Measurements from ENCODE around the gene CIZ1. TPM values are rescaled to one million over a fixed set of nuclear protein-coding genes. Genes with fewer than 3 reads are reported as not detected.

The CIZ1 gene
- polyA plus RNA-seq, 4 donors: 101 to 163 (median 131) TPM

DNA sequence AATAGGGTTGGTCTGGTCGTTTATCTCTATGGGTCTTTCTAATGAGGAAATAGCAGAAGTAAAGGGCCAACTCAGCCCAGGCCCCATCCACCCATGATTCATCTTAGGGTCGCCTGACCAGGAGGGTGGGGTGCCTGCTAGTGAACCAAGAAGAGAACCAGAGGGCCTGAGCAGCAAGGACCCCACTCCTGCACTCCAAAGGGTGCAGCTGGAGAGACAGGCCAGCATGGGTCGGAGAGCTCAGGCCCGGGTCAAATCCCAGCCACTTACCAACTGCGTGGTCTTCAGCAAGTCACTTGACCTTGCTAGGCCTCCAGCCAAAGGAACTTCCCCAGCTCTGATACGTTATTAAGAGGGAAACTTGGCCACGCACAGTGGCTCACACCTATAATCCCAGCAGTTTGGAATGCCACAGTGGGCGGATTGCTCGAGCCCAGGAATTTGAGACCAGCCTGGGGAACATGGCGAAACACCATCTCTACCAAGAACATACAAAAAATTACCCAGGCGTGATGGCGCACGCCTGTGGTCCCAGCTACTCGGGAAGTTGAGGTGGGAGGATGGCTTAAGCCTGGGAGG is 27.0 kb downstream of the CIZ1 start:
- no peak for DNase-seq (ENCODE audit: low read depth in 4 of 4, low spot score in 2 of 4)

DNA sequence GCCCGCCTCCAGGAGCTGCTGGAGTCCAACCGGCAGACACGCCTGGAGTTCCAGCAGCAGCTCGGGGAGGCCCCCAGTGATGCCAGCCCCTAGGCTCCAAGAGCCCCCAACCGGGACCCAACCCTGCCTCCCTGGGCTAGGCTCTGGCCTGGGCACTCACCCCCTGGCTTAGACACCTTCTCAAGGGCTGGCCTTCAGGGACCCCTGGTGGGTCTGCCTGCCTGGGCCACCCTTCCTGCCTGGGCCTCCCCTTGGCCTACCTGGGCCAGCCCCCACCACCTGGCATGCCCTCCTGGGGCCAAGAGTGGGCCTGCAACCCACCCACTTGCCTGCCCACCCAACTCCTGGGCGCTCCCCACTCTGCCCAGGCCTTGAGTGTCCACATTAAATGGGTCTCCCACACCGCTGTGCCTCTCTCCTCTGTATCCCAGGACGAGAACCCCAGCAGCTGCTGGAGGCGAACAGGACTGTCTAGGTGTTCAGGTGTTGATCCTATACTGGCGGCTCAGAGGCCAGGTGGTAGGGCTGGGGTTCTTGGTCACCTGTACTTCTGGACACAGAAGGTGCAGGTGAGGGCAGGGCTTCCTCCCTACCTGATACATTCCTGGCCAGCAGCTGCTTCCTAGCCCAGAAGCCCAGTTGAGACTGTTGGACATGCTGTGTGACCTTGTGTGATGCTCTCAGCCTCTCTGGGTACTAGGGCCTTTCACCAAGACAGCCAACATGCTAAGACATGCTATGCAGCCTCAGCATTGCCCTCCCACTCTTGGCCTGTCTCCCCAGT is 27.7 kb downstream of the CIZ1 start:
- no peak for DNase-seq (ENCODE audit: low read depth in 4 of 4, low spot score in 2 of 4)

DNA sequence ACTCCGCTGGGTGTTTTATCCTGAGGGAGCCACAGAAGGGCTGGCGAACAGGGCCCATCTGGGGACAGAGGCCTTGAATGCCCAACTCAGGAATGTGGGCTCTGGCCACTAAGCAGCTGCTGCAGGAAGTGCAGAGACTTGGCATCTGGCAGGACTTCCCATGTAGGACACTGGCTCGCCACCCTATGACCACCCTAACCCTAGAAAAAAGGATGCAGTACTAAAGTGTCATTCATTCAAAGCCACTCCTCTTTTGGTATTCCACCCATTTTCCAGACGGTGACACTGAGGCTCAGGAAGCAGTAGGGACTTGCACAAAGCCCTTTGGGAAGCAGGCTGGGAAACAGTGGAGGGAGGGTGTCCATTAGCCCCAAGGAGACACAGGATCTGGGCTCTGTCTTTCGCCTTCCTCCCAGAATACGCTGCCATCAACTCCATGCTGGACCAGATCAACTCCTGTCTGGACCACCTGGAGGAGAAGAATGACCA is 28.3 kb downstream of the CIZ1 start:
- DNase-seq (ENCODE audit: low read depth in 4 of 4, low spot score in 2 of 4): no peak

DNA sequence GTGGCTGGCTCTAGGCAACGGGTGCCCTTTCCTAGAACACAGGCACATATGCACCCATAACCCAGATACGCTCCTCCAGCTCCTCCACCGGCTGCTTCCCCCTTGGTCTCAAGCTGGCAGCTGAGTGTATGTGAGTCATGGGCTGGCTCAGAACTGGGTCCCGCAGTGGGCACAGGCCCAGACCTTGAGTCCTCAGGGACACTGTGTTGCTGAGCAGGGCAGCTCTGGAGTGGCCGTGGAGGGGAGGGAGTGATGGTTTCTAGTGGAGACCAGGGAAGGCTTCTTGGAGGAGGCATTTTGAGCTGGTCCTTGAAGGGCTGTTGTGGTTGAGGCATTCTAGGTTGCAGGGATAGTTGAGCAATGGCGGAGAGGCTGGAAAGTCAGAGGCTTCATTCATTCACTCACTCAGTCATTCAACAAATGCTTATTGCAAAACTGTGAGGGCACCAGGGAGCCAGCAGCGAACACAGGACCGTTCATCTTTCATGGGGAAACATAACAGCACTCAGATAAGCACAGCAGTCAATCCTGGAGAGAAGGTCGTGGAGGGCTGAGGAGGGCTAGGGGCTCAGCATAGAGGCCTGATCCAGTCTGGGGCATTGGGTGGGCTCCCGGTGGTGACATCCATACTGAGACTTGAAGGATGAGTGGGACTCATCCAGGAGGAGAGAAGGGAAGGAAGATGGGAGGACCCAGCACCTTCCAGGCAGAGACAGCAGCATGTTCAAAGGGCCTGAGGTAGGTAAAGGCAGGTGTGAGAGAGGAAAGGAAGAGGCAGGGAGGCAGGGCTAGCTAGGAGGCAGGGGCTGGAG is 29.0 kb downstream of the CIZ1 start:
- DNase-seq (ENCODE audit: low read depth in 4 of 4, low spot score in 2 of 4): no peak

DNA sequence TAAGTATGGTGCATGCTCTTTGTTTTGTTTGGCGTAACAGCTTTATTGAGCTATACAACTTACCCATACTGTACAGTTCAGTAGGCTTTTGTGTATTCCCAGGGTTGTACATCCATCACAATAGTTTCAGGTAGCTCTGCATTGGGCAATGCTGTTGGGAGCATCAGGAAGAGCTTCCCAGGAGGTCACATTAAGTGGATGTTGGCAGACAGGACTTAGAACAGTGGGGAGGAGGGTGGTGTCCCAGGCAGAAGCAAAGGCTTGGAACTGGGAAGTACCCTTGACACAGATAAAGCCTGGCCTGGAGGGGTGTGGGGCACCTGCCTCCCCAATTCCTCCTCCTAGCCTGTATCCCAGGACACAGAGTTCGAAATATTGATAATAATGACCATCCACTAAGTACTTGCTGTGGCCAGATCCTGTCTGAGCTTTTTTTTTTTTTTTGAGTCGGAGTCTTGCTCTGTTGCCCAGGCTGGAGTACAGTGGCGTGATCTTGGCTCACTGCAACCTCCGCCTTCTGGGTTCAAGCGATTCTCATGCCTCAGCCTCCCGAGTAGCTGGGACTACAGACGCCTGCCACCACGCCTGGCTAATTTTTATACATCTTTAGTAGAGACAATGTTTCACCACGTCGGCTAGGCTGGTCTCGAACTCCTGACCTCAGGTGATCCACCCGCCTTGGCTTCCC is 30.0 kb downstream of the CIZ1 start:
- DNase-seq (ENCODE audit: low read depth in 4 of 4, low spot score in 2 of 4): no peak

DNA sequence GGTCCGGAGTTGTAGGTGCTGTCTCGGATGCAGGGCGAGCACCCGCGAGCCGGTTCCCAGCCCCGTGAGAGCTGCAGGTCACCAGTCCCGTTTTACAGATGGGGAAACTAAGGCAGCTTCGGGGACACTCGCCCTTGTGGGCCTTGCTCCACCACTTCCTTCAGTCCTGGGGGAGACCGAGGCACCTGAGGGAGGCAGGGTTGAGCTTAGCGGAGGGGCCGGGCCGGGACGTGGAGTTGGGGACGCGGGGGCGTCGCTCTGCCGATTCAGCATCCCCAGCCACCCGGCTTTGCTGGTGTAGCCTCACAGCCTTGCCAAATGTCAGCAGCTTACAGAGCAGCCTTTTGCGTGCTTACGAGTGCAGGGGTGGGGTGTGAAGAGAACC is 30.8 kb downstream of the CIZ1 start:
- no peak for DNase-seq (ENCODE audit: low read depth in 4 of 4, low spot score in 2 of 4)

DNA sequence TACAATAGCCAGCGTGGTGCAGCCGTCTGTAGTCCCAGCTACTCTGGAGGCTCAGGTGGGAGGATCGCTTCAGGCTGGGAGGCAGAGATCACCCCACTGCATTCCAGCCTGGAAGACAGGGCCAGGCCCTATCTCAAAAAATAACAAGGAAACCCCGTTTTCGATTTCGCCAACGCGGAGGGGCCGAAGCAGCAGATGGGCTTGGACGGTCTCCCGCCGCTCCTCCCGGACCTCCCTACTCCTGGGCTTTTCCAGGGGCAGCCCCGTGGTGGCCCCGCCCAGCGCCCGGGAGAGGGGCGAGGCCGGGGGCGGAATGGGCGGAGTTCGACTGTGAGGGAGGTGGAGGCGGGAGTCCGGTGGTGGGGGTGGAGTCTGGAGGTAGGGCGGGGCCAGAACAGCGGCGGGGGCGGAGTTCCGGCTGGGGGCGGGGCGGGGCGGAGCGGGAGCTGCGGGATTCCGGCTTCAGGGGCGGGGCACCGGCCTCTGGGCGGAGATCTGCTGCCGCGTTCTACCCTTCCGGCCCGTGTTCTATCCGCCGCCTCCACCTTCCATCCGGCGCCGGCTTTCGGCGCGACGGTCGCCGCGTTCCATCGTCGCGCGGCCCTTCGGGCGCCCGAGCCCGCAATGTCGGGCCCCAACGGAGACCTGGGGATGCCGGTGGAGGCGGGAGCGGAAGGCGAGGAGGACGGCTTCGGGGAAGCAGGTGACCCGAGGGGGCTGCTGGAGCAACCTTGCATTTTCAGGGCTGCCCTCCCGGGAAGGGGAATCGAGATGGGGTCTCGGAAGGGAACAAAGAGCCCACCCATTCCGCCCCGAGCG is 31.4 kb downstream of the CIZ1 start, which contains the start of gene BBLN:
BBLN (plus strand) TSS at position 482 of the 819 bp plus-strand sequence; CDS start at position 625, 143 bp downstream.
- DNase-seq (ENCODE audit: low read depth in 4 of 4, low spot score in 2 of 4): peak; percentile 71 to 87 (median 83)

DNA sequence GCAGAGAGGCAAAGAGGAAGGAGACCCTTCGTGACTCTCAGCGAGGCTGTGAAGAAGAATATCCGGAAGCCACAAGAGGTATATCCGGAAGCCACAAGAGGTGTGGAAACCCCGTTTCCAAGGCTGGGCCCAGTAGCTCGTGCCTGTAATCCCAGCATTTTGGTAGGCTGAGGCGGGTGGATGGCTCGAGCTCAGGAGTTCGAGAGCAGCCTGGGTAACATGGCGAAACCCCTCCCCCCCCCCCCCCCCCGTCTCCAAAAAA is 31.9 kb downstream of the CIZ1 start:
- DNase-seq (ENCODE audit: low read depth in 4 of 4, low spot score in 2 of 4): no peak

DNA sequence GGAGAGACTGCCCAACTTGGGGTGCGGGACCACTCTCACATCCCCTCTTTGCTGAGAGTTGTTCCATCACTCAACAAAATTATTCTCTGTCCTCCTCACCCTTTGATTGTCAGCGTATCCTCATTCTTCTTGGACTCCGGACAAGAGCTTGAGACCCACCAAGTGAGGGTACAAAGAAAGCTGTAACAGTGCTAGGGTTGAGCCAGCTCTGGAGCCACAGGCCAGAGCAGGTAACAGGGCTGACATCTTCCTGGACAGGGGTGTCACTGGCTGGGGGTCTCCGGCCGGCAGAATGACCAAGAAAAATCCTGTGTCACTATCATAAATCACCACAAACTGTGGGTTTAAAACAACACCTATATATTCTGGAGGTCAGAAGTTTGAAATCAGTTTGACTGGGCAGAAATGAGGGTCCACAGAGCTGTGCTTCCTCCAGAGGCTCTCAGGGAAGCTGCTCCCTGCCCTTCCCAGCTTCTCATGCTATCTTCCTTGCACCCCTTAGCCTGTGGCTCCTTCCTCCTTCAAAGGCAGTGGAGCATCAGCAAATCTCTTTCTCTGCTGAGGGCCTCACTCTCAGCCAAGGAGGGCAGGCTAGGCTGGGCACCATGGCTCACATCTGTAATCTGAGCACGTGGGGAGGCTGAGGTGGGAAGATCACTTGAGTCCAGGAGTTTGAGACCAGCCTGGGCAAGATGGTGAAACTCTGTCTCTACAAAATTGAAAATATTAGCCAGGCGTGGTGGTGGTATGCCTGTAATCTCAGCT is 35.5 kb downstream of the CIZ1 start:
- no peak for DNase-seq (ENCODE audit: low read depth in 4 of 4, low spot score in 2 of 4)

DNA sequence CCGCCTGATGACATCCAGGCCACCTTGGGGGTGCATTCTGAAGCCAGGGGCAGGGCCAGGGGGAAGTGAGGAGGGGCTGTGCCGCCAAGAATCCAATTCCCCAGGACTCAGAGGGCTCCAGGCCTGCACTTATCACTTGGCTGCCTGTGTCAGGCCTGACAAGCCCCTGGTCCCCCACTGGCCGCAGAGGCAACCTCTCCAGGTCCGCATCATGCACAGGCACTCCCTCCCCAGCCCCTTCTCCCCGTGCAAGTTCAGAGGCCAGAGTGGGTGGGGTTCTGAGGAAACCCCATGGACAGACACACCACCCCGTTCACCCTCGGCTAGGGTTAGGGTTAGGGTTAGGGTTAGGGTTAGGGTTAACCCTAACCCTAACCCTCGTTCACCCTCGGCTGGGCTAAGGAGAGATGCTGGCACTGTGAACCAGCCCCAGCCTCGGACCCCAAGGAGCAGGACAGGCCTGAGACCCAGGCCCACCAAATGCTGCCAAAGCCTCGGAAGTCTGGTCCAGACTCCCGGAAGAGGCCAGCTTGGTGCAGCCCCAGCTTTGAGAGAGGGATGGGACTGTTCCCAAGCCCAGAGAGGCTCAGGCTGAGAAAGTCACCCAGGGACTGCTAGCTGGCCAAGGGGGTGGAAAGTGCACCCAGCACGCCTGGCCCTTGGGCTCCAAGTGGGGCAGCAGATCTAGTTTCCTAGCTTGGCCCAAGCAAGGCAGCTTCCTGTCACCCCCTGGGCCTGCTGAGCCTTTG is 37.3 kb downstream of the CIZ1 start:
- DNase-seq (ENCODE audit: low read depth in 4 of 4, low spot score in 2 of 4): no peak

DNA sequence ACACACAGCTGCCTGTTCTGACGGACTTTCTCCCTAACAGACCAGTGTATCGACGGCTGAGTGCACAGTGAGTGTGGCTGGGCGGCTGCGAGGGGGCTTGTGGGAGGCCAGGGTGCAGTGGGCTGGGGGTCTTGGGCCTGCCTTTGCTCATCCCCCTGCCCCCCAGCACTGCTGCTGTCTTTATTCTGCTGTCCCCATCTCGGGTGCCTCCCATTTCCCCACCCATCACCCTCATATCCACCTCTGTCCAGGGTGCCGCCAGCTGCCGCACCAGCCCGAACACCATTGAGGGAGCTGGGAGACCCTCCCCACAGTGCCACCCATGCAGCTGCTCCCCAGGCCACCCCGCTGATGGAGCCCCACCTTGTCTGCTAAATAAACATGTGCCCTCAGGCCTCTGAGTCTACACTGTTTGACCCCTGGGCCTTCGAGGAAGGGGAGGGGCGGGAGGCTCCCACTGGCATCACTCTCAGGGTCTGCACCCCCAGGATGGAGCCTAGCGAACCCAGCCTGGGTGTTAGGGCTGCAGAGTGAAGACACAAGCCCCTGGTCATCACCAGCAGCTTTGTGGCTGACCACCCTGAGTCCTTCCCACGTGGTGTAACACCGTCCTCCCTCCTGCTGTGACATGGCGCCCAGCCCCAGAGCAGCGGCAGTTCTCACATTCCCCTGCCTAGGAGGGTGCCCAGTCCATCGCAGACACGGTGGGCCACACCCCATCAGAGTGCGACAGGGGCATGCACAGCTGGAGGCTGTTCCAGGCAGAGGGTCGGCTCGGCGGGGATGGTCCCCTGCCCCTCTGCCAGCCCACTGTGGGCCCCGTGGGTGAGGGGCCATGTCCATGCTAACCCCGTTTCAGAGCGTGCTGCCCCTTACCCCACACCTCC is 38.1 kb downstream of the CIZ1 start:
- no peak for DNase-seq (ENCODE audit: low read depth in 4 of 4, low spot score in 2 of 4)

DNA sequence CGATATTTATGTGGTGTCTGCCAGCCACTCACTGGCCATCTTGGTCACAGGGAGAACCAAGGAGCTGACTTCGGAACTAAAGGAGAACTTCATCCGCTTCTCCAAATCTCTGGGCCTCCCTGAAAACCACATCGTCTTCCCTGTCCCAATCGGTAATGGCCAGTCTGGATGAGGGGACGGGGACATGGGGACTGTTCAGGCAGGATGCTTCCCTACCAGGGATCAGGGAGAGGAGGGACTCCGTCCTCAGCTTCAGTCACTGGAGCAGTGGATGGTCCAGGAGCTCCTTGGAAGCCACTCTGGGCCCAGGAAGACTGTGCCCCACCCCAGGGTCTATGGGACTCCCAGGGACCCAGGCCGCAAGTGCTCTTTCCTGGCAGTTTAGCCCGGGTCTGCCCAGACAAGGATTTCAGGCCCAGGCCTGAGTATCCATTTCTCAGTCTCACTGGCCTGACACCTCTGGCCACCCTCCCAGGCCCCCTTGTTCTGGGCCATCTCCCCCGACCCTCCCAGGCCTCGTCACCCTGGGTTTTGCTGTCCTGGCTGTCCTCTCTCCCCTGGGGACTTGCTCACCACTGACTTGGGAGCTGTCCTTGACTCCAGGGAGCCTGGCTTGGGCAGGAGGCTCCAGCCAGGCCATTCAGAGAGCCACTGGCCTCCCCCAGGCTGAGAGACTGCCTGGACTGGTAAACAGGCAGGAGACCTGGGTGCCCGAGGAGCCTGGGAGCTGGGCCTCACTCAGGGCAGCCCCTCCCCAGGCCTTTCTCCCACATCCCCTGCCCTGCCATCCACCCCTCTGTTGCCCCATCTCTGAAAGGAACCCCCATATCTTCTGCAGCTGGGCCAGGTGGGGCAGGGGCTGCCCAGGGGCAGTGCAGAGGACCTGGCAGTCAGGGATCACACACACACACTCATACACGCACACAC is 39.0 kb downstream of the CIZ1 start:
- DNase-seq (ENCODE audit: low read depth in 4 of 4, low spot score in 2 of 4): no peak

DNA sequence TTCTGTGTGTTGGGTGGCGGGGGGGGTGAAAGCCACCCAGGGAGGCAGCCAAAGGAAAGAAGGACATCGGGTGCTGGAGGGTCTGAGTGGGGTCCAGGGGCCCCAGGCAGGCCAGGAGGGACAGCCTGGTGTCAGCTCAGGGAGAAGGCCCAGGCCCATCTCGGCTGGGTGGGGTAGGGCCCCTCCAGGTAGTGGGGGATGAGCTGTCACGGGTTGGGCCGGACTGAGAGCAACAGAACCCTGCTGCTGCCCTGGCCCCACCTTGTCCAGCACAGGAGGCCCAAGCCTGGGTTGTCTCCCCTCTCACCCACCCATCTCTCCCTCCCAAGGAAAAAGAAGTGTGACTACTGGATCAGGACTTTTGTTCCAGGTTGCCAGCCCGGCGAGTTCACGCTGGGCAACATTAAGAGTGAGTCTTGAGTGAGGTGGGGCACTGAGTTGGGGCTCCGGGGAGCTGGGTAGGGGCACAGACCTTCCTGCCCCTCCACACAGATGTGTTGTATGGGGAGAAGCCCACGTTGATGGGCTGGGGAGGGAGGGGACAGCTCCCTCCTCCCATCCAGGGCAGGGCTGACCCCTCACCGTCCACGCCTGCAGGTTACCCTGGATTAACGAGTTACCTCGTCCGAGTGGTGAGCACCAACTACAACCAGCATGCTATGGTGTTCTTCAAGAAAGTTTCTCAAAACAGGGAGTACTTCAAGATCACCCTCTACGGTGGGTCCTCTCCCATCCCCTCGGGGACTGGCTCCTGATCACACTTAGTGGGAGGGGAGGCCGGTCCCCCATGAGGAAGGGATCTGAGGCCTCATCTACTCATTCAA is 39.9 kb downstream of the CIZ1 start:
- no peak for DNase-seq (ENCODE audit: low read depth in 4 of 4, low spot score in 2 of 4)

DNA sequence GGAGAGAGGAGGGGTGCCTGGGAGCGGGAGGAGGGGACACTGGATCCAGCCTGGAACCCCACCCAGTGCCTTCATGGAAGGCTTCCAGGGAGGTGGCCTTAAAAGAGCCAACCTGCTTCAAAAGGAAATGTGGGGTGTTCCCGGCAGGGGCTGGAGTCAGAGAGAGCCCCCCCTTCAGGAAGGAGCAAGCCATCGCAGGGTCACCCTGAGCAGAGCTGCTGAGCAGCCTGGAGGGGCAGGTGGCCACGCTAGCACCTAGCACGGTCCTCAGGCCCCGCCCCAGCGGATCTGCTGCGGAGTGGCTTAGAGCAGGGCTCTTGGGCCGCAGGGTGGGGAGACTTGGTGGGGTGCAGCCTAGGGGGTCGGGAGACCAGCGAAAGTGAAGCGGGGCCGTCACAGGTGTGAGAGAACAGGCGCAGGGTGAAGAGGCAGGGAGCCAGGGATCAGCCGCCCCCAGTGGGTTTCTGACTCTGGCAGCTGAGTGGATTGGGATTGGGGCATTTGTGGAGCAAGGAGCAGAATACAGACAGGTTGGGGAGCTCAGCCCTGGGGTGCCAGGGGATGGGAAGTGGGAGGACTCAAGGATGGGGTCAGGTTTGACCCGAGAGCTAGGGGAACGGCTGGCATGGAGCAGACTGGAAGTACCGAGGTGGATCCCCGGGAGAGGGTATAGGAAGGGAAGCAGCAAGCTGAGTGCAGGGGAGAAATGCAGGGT is 40.6 kb downstream of the CIZ1 start:
- no peak for DNase-seq (ENCODE audit: low read depth in 4 of 4, low spot score in 2 of 4)

DNA sequence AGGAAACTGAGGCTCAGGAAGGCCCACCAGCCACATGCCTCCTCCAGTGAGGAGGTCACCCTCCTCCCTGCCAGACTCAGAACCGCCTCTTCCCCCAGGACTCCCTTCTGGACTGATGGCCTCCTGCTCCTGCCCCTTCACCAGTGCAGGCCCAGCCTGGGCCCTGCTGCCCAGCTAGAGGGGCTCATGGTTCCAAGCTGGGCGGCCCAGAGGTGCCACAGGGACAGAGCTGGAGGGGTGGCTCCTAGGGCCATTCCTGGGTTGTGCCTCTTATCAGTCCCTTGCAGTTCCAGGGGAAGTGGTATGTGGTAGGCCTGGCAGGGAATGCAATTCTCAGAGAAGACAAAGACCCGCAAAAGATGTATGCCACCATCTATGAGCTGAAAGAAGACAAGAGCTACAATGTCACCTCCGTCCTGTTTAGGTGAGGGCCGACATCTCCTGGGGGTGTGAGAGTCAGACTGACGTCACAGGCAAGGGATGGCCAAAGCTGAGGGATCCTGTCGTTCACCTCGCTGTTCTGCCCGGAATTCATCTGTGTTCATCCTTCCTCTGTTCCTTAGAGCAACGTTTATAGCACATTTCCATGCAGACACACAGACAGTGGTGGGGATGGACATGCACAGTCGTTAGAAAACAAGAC is 41.3 kb downstream of the CIZ1 start:
- no peak for DNase-seq (ENCODE audit: low read depth in 4 of 4, low spot score in 2 of 4)

Data from left renal cortex interstitium (tissue), 4 donors.